HepG2 (cell line): ENCODE results near the gene OR2T34.
"Not testable (repeated sequence)": the region's sequence is repeated elsewhere in the genome, so short reads cannot be mapped to it uniquely, and the experiment has no call there.

Experiments
- BRF2 ChIP-seq: sonication (generic); formaldehyde crosslinking; IDR thresholded peaks from 2 replicates; pipeline ENCODE4 v1.8.1; 2022; ENCODE audit warnings: mild to moderate bottlenecking, missing genetic modification reagents
- FOXM1 ChIP-seq: sonication (generic); formaldehyde crosslinking; IDR thresholded peaks from 2 replicates; pipeline ENCODE4 v1.5.0; 2020; ENCODE audit warnings: missing genetic modification reagents
- IKZF1 ChIP-seq: fragments of 450-650 bp; IDR thresholded peaks from 2 replicates; pipeline ENCODE4 v1.7.1; 2016
- SP2 ChIP-seq: sonication (generic); formaldehyde crosslinking; IDR thresholded peaks from 2 replicates; pipeline ENCODE4 v1.5.1; 2020; ENCODE audit warnings: mild to moderate bottlenecking, missing genetic modification reagents
- ZNF136 ChIP-seq: sonication (generic); formaldehyde crosslinking; IDR thresholded peaks from 2 replicates; pipeline ENCODE4 v1.8.1; 2022; ENCODE audit warnings: low read depth, mild to moderate bottlenecking, moderate library complexity, missing genetic modification reagents
- ZNF350 ChIP-seq: sonication (generic); formaldehyde crosslinking; IDR thresholded peaks from 2 replicates; pipeline ENCODE4 v1.4.0; 2020; ENCODE audit warnings: mild to moderate bottlenecking, low read depth, missing genetic modification reagents, borderline replicate concordance
- ZSCAN22 ChIP-seq: sonication (generic); formaldehyde crosslinking; IDR thresholded peaks from 2 replicates; pipeline ENCODE4 v1.4.0; 2020; ENCODE audit warnings: mild to moderate bottlenecking, missing genetic modification reagents

DNA sequence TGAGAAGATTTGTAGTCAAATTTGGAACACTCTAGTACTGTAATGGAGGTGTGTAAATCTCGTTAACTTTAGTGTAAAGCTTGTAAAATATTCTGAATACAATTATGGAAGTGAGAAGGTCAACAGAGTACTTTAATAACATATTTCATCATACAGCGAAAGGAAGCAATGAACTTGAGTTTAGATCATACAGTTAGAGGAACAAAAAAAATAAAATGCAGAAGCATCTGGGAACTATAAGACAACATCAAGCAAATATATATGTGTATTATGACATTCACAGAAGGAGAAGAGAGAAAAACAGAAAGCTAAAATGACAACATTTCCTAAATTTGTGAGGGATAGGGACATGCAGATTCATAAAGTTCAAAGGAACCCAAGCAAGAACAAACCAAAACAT is 5.5 kb downstream of the OR2T34 start:
- TF ChIP-seq SP2 (CRISPR knock-in tag); ZNF136; FOXM1; BRF2 (CRISPR knock-in tag); ZNF350 (CRISPR knock-in tag); ZSCAN22; IKZF1: not testable (repeated sequence)
